ENCODE measurements around the gene SGTB. TPM values are rescaled to one million over a fixed set of nuclear protein-coding genes. Genes with fewer than 3 reads are reported as not detected.
A peak's percentile ranks its signal among the peaks of the same experiment; 100 is the strongest.

SGTB gene, protein sequence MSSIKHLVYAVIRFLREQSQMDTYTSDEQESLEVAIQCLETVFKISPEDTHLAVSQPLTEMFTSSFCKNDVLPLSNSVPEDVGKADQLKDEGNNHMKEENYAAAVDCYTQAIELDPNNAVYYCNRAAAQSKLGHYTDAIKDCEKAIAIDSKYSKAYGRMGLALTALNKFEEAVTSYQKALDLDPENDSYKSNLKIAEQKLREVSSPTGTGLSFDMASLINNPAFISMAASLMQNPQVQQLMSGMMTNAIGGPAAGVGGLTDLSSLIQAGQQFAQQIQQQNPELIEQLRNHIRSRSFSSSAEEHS
- total RNA-seq (2014; rRNA removed; shearing (Covaris generic)) = 7.1 and 7.8 TPM in 2 replicates

DNA sequence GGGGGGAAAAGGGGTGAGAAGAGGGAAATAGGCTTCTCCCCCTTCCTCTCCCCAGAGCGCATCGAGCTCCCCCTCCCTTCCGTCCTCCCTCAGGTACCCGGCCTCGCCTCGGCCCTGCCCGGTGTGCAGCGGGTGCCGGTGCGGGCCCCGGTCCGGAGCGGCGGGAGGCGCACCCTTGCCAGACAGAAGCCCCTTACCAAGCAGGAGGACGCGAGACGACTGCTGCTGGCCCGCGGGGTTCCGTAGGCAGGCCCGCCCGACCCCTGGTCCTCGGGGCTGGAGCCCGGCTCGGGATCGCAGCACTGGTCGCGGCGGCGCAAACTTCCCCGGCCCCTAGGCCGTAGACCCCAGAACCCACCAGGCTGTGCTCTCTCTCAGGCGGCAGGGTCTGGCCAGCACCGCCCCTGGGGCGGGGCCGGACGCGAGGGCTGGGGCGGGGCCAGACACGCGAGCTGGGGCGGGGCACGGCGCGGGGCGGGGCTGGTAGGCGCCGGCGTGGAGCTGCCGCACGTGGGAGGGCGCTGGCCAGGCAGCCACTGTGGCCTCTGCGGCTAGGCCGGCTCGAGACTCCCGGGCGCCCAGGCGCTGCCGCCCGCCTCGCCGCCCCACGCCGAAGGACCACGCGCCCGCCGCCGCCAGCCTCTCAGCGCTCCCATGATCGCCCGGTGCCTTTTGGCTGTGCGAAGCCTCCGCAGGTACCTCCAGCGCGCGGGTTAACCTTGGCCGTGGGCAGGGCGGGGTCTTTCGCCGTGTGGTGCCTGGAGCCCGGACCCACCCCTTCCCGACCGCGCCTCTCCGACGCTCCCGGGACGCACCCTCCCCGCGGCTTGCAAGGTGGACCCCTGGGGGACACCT lies at the start of gene SGTB, which contains the start of gene NLN:
SGTB (minus strand) TSS at position 390 of the 855 bp plus-strand sequence. CDS start 1,302 bp downstream, outside the sequence.
NLN (plus strand) TSS at position 486 of the 855 bp plus-strand sequence; CDS start at position 655, 169 bp downstream.
- Histone ChIP-seq H3K4me3 (ENCODE audit: insufficient read depth, low read depth, low read length) (peak within 1 kb of the TSS; percentile 66), H3K27me3 (ENCODE audit: control insufficient read depth, insufficient read depth, low read length) (no peaks in the 10 kb centered on the region), H3K36me3 (replicated peaks; ENCODE audit: control insufficient read depth, insufficient read depth, low read length) (peaks cover 2% of the 10 kb centered on the region)
- peak; percentile 97 for DNase-seq

DNA sequence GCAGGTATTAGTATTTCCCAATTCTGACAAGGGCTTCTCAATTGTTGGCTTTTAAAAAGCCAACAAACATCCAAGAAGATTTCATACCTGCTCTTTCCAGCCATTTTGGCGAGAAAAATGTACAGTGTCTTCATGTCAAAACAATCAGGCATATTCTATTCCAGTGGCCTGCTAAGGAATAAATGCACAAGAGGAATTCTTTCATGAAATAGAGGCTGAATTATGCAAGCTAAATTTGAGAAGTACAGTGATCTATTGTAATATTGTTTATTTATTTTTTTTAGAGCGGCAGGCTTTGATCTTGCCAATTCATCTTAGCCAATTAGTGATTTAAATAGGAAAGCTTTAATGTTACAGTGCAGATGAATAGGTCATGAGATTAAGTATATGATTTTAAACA lies 49.4 kb upstream of the SGTB start:
- Histone ChIP-seq H3K27me3 (ENCODE audit: control insufficient read depth, insufficient read depth, low read length) (no peaks in the 10 kb centered on the region), H3K36me3 (replicated peaks; ENCODE audit: control insufficient read depth, insufficient read depth, low read length) (peaks cover 7% of the 10 kb centered on the region), H3K4me3 (ENCODE audit: insufficient read depth, low read depth, low read length) (no peak overlapping the region)
- DNase-seq = no peak

DNA sequence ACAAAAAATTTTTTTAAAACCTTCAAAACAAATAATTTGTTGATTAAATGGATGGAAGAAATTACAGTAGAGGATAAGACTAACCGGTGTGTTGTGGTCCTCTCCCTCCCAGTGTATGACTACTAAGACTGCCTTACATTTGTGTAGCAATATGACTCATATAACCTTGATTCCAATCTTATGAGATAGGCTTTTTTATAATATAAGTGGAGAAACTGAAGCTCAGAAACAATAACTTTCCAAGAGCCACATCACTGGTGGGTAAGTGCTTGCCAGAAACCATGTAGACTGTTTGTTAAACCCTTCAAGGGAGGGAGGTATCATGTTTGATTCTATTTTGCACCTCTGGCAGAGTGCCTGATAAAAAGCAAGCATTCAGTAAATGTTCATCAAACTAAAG lies 47.6 kb upstream of the SGTB start:
- Histone ChIP-seq H3K36me3 (replicated peaks; ENCODE audit: control insufficient read depth, insufficient read depth, low read length) (peaks cover 4% of the 10 kb centered on the region; the same call in 1 of the 2 replicates), H3K27me3 (ENCODE audit: control insufficient read depth, insufficient read depth, low read length) (no peaks in the 10 kb centered on the region), H3K4me3 (ENCODE audit: insufficient read depth, low read depth, low read length) (no peak overlapping the region)
- no peak for DNase-seq

DNA sequence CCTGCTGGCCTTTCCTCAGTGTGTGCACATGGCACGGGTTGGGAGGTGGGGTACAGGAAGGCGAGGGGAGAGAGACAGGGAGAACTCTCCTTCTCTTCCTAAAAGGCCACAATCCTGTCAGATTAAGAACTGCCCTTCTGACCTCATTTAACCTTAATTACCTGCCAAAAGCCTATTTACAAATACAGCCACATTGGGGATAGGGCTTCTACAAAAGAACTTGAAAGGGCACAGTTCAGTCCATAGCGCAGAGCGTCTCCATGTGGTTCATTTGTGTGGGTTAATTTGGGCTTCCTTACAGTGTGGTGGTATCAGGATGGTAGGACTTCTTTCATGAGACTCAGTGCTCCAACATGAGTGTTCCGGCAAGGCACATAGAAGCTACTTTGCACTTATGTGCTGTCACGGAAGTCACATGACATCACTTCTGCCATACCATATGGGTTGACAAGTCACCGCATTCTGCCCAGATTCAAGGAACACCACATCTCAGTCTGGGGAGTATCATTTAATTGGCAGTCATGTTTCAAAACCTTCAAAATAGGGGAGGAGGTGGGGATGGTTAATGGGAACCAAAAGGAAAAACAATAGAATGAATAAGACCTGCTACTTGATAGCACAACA lies 46.9 kb upstream of the SGTB start:
- H3K4me3 ChIP-seq (ENCODE audit: insufficient read depth, low read depth, low read length) = no peak overlapping the region
- peaks cover 4% of the 10 kb centered on the region; the same call in 1 of the 2 replicates for H3K36me3 ChIP-seq (replicated peaks; ENCODE audit: control insufficient read depth, insufficient read depth, low read length)
- H3K27me3 ChIP-seq (ENCODE audit: control insufficient read depth, insufficient read depth, low read length) = no peaks in the 10 kb centered on the region
- DNase-seq = no peak

DNA sequence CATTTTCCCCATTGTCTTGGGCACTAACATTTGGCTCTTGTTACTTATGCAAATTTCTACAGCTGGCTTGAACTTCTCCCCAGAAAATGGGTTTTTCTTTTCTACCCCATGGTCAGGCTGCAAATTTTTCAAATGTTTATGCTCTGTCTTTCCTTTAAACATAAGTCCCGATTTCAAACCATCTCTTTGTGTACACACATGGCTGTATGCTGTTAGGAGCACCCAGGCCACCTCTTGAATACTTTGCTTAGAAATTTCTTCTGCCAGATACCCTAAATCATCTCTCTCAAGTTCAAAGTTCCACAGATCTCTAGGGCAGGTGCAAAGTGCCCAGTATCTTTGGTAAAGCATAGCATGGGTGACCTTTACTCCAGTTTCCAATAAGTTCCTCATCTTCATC lies 45.7 kb upstream of the SGTB start:
- DNase-seq = no peak
- H3K36me3 ChIP-seq (replicated peaks; ENCODE audit: control insufficient read depth, insufficient read depth, low read length) = peaks cover 6% of the 10 kb centered on the region; the same call in 1 of the 2 replicates
- no peaks in the 10 kb centered on the region for H3K27me3 ChIP-seq (ENCODE audit: control insufficient read depth, insufficient read depth, low read length)
- no peak overlapping the region for H3K4me3 ChIP-seq (ENCODE audit: insufficient read depth, low read depth, low read length)

DNA sequence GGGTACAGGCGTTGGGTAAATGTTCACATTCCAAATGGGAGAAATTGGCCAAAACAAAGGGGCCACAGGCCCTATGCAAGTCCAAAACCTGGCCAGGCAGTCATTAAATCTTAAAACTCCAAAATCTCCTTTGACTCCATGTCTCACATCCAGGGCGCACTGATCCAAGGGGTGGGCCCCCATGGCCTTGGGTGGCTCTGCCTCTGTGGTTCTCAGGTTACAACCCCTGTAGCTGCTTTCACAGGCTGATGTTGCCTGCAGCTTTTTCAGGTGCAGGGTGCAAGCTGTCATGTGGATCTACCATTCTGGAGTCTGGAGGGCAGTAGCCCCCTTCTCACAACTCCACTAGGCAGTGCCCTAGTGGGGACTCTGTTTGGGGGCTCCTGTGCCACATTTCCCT lies 44.9 kb upstream of the SGTB start:
- no peak for DNase-seq
- Histone ChIP-seq H3K27me3 (ENCODE audit: control insufficient read depth, insufficient read depth, low read length) (no peaks in the 10 kb centered on the region), H3K36me3 (replicated peaks; ENCODE audit: control insufficient read depth, insufficient read depth, low read length) (peaks cover 4% of the 10 kb centered on the region; the same call in 1 of the 2 replicates), H3K4me3 (ENCODE audit: insufficient read depth, low read depth, low read length) (no peak overlapping the region)

DNA sequence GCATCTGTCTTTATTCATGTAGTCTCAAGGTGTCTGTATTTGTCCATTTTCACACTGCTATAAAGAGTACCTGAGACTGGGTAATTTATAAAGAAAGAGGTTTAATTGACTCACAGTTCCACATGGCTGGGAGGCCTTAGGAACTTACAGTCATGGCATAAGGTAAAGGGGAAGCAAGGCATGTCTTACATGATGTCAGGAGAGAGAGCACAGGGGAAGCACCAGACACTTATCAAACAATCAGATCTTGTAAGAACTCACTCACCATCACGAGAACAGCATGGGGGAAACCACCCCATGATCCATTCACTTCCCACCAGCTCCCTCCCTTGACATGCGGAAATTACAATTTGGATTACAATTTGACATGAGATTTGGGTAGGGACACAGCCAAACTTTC lies 44.3 kb upstream of the SGTB start:
- peaks cover 4% of the 10 kb centered on the region; the same call in 1 of the 2 replicates for H3K36me3 ChIP-seq (replicated peaks; ENCODE audit: control insufficient read depth, insufficient read depth, low read length)

DNA sequence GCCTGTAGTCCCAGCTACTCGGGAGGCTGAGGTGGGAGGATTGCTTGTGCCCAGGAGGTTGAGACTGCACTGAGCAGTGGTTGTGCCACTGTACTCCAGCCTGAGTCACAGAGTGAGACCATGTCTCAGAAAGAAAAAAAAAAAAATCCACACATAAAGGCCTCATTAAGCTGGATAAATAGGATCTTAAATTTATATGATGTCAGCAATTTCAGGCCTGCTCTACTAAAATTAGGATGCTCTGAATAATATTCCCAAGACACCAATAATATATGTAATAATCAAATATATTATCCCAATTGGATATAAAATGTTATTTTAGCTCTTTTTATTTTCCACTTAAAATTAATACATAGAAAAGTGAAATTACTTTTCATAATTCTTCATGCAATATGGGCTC lies 43.7 kb upstream of the SGTB start:
- no peaks in the 10 kb centered on the region for H3K27me3 ChIP-seq (ENCODE audit: control insufficient read depth, insufficient read depth, low read length)
- no peak for DNase-seq
- peaks cover 4% of the 10 kb centered on the region; the same call in 1 of the 2 replicates for H3K36me3 ChIP-seq (replicated peaks; ENCODE audit: control insufficient read depth, insufficient read depth, low read length)
- no peak overlapping the region for H3K4me3 ChIP-seq (ENCODE audit: insufficient read depth, low read depth, low read length)

More for the DNA sequence above, 44.3 kb upstream of the SGTB start:
- Histone ChIP-seq H3K4me3 (ENCODE audit: insufficient read depth, low read depth, low read length) (no peak overlapping the region), H3K27me3 (ENCODE audit: control insufficient read depth, insufficient read depth, low read length) (no peaks in the 10 kb centered on the region)
- DNase-seq = no peak

DNA sequence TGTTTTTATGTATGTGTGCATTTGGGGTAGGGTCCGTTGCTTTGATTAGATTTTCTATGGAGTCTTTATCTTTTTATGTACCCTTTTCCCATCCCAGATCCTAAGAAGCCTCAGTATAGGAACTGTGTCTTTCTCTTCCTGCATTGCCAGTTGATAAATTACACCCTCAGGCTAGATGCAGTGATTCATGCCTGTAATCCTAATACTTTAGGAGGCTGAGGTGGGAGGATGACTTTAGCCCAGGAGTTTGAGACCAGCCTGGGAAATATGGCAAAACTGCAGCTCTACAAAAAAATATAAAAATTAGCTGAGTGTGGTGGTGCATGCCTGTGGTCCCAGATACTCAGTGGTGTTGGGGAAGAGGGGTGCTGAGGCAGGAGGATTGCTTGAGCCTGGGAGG lies 40.3 kb upstream of the SGTB start:
- Histone ChIP-seq H3K27me3 (ENCODE audit: control insufficient read depth, insufficient read depth, low read length) (no peaks in the 10 kb centered on the region), H3K4me3 (ENCODE audit: insufficient read depth, low read depth, low read length) (no peak overlapping the region), H3K36me3 (replicated peaks; ENCODE audit: control insufficient read depth, insufficient read depth, low read length) (peaks cover 13% of the 10 kb centered on the region)
- DNase-seq = no peak

DNA sequence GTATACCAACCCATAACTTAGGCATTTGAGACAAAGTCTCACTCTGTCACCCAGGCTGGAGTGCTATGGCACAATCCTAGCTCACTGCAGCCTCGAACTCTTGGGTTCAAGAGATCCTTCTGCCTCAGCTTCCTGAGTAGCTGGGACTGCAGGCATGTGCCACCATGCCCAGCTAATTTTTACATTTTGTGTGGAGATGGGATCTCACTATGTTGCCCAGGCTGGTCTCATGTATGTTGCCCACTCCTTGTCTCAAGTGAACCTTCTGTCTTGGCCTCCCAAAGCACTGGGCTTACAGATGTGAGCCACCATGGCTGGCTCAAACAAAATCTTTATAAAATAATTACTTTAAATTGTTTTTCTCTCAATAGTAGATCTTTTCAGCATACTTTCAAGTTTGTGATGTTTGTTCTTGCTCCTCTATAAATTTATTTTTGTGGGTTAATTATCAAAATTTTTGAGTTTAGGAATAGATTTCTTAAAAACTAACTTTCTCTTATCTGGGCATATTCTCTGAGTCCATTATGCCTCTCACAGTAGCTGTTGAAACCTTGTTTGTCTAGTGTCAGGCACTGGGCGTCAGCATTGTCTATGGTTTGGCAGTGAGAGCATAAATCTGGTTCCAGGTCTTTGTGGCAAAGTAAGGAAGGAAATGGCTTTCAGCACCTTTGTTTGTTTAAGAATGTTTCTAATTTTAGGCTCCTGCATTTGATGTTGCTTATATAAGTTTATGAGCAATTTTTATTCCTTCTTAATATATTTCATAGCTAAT lies 38.8 kb upstream of the SGTB start:
- DNase-seq = no peak
- Histone ChIP-seq H3K27me3 (ENCODE audit: control insufficient read depth, insufficient read depth, low read length) (no peaks in the 10 kb centered on the region), H3K4me3 (ENCODE audit: insufficient read depth, low read depth, low read length) (no peak overlapping the region), H3K36me3 (replicated peaks; ENCODE audit: control insufficient read depth, insufficient read depth, low read length) (peaks cover 12% of the 10 kb centered on the region)

DNA sequence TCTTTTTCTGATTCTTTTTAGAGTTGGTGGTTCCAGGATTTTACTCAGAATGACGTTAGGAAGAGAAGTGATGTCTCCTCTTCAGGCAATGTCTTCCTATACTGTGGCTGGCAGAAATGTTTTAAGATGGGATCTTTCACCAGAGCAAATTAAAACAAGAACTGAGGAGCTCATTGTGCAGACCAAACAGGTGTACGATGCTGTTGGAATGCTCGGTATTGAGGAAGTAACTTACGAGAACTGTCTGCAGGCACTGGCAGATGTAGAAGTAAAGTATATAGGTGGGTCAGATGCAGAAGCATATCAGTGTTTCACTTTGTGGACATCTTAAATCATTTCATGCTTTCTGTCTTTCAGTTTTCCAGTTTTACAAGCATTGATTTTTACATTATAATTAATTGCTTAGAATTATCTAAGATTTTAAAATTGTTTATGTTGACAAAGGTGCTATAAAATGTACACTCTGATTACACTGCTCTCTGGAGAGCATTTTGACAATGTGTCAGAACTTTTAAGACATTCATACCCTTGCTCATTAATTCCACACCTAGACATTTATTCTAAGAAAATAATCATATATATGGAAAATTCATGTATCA lies 36.7 kb upstream of the SGTB start:
- no peaks in the 10 kb centered on the region for H3K27me3 ChIP-seq (ENCODE audit: control insufficient read depth, insufficient read depth, low read length)
- H3K36me3 ChIP-seq (replicated peaks; ENCODE audit: control insufficient read depth, insufficient read depth, low read length) = peaks cover 12% of the 10 kb centered on the region
- DNase-seq = no peak
- no peak overlapping the region for H3K4me3 ChIP-seq (ENCODE audit: insufficient read depth, low read depth, low read length)

DNA sequence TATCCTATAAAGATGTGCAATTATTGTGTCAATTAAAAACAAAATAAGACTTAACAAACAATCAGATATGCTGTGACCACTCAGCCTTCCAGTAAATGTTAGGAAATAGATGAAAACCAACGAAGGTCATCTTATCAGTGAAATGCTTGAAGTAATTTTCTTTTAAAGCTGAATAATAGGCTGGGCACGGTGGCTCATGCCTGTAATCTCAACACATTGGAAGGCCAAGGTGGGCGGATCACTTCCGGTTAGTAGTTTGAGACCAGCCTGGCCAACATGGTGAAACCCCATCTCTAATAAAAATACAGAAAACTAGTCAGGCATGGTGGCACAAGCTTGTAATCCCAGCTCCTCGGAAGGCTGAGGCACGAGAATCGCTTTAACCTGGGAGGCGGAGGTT lies 31.3 kb upstream of the SGTB start:
- Histone ChIP-seq H3K36me3 (replicated peaks; ENCODE audit: control insufficient read depth, insufficient read depth, low read length) (no peaks in the 10 kb centered on the region), H3K4me3 (ENCODE audit: insufficient read depth, low read depth, low read length) (no peak overlapping the region), H3K27me3 (ENCODE audit: control insufficient read depth, insufficient read depth, low read length) (no peaks in the 10 kb centered on the region)
- DNase-seq = no peak

DNA sequence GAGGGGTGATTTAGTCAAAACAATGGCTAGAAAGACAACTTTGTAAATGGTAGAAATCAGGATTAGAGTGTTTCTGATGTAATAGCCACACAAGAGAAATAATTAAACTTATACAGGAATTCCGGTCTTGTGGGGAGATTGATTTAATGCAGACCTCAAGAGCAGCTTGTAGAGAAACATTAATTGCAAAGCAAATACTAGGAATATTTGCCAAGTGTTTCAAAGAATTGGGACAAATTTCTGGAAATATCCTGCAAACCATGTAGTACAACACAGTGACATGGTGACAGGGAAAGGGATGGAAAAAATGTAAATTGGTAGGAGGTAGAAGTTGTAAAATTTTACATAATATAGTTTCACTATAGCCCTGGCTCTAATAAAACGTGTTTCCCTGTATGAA lies 29.0 kb upstream of the SGTB start:
- no peak for DNase-seq
- H3K27me3 ChIP-seq (ENCODE audit: control insufficient read depth, insufficient read depth, low read length) = no peaks in the 10 kb centered on the region

DNA sequence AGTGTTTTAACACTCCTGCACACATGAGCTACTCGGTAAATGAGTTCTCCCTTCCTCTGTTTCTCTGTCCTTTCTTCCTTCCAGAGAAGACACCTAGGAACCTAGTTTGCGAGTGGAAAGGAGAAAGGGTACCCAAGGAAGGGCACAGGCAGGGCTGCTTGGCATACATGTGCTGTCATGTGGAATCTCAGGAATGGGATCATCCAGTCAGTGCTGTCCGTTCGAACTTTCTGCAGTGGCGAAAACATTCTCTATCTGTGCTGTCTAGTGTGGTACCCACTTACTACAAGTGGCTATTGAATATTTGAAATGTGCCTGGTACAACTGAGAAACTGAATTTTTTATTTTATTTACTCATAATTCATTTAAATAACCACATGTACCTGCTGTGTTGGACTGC lies 28.0 kb upstream of the SGTB start:
- no peak overlapping the region for H3K4me3 ChIP-seq (ENCODE audit: insufficient read depth, low read depth, low read length)
- H3K36me3 ChIP-seq (replicated peaks; ENCODE audit: control insufficient read depth, insufficient read depth, low read length) = no peaks in the 10 kb centered on the region; the same call in 1 of the 2 replicates
- no peaks in the 10 kb centered on the region for H3K27me3 ChIP-seq (ENCODE audit: control insufficient read depth, insufficient read depth, low read length)
- DNase-seq = no peak

More for the DNA sequence above, 29.0 kb upstream of the SGTB start:
- H3K4me3 ChIP-seq (ENCODE audit: insufficient read depth, low read depth, low read length) = no peak overlapping the region
- no peaks in the 10 kb centered on the region for H3K36me3 ChIP-seq (replicated peaks; ENCODE audit: control insufficient read depth, insufficient read depth, low read length)

Measured in H7 (cell line).